MM.1S (cell line): ENCODE data around the gene GFER.

Source experiments
- DNase-seq: peaks from one replicate; pipeline ENCODE4 v3.0.0-alpha.2; 2015
- H2AFZ ChIP-seq: fragments of 300-600 bp; sonication (generic); 2 replicates; pipeline ENCODE4 v1.6.0; 2016; ENCODE audit warnings: antibody characterized with exemption, low read length
- H3F3A ChIP-seq: fragments of 300-600 bp; sonication (generic); 2 replicates; pipeline ENCODE4 v1.6.1; 2016; ENCODE audit warnings: mild to moderate bottlenecking, antibody characterized with exemption, low read length, moderate library complexity, mixed read lengths; ENCODE audit not compliant: insufficient read depth
- H3K27ac ChIP-seq: fragments of 300-600 bp; sonication (generic); 2 replicates; pipeline ENCODE4 v1.5.1; 2016; ENCODE audit warnings: mild to moderate bottlenecking, low read length
- H3K27me3 ChIP-seq: fragments of 300-600 bp; sonication (generic); replicated peaks from 2 replicates; pipeline ENCODE4 v1.6.0; 2016; ENCODE audit warnings: low read length; ENCODE audit not compliant: insufficient read depth
- H3K36me3 ChIP-seq: fragments of 300-600 bp; sonication (generic); replicated peaks from 2 replicates; pipeline ENCODE4 v1.6.1; 2016; ENCODE audit warnings: mild to moderate bottlenecking, low read length, mixed read lengths; ENCODE audit not compliant: insufficient read depth
- H3K4me1 ChIP-seq: fragments of 300-600 bp; sonication (generic); 2 replicates; pipeline ENCODE4 v1.6.1; 2016; ENCODE audit warnings: low read length, mixed read lengths
- H3K4me2 ChIP-seq: fragments of 300-600 bp; sonication (generic); 2 replicates; pipeline ENCODE4 v1.6.0; 2016; ENCODE audit warnings: low read depth, low read length
- H3K4me3 ChIP-seq: fragments of 300-600 bp; sonication (generic); 2 replicates; pipeline ENCODE4 v1.5.1; 2016; ENCODE audit warnings: low read length, mixed read lengths
- H3K79me2 ChIP-seq: fragments of 300-600 bp; sonication (generic); 2 replicates; pipeline ENCODE4 v1.6.1; 2016; ENCODE audit warnings: mixed run types, low read length, mixed read lengths
- H3K9ac ChIP-seq: fragments of 300-600 bp; sonication (generic); 2 replicates; pipeline ENCODE4 v1.6.1; 2016; ENCODE audit warnings: low read length, mixed read lengths
- H3K9me2 ChIP-seq: fragments of 300-600 bp; sonication (generic); replicated peaks from 2 replicates; pipeline ENCODE4 v1.6.1; 2016; ENCODE audit warnings: mild to moderate bottlenecking, low read length, mixed read lengths; ENCODE audit not compliant: insufficient read depth
- H3K9me3 ChIP-seq: fragments of 300-600 bp; sonication (generic); replicated peaks from 2 replicates; pipeline ENCODE4 v1.6.1; 2016; ENCODE audit warnings: mild to moderate bottlenecking, low read length, mixed read lengths; ENCODE audit not compliant: insufficient read depth
- H4K20me1 ChIP-seq: fragments of 300-600 bp; sonication (generic); 2 replicates; pipeline ENCODE4 v1.6.1; 2016; ENCODE audit warnings: mild to moderate bottlenecking, low read length, moderate library complexity, mixed read lengths; ENCODE audit not compliant: insufficient read depth
- EZH2 ChIP-seq: fragments of 300-600 bp; sonication (generic); optimal IDR thresholded peaks from 2 replicates; pipeline ENCODE3; 2017; ENCODE audit warnings: low read depth, mild to moderate bottlenecking, antibody characterized with exemption, low read length, mixed read lengths
- EZH2phosphoT487 ChIP-seq: fragments of 300-600 bp; sonication (generic); IDR thresholded peaks from 2 replicates; pipeline ENCODE4 v1.6.1; 2018; ENCODE audit warnings: antibody characterized with exemption, low read length
- TF ChIP-seq, protein P1 (sequence below): fragments of 300-600 bp; sonication (generic); IDR thresholded peaks from 2 replicates; pipeline ENCODE4 v1.5.1; 2016; ENCODE audit warnings: antibody characterized with exemption, low read length, mixed read lengths

GFER gene

DNA sequence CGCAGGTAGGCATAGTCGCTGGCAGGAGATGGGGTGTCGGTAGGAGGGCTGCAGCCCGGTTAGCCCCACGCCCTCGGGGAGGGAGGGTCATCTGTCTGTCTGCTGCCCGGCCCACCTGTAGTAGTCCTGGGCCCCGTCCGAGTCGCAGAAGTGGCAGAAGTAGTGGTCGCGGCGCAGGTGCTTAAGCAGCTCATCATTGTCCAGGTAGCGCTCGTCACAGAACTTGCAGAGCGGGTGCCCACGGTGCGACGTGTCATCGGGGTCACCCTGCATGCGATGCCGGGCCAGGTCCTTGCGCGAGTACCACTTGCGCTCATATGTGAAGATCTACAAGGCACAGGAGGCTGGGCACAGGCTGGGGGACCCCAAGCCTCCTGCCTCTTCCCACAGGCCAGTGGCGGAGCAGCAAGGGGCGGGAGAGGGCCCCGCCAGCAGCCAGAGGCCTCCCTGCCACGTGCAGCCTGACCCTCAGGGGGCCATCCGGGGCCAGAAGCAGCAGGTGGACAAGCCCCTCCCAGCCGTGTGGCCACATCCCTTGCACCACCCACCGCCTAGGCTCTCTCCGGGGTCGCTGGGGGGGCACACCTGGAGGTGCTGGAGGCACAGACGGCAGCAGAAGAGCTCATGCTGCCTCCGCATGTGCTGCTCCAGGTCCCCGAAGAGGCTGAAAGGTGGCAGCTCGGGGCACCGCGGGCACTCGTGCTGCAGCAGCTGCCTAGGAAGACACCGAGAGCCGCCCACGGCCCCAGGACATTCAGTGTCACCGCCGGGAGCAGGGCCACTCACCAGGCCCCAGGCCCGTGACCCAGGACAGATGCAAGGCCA lies 18.6 kb downstream of the GFER start:
- no peak for TF ChIP-seq EZH2
- TF ChIP-seq, protein P1, sequence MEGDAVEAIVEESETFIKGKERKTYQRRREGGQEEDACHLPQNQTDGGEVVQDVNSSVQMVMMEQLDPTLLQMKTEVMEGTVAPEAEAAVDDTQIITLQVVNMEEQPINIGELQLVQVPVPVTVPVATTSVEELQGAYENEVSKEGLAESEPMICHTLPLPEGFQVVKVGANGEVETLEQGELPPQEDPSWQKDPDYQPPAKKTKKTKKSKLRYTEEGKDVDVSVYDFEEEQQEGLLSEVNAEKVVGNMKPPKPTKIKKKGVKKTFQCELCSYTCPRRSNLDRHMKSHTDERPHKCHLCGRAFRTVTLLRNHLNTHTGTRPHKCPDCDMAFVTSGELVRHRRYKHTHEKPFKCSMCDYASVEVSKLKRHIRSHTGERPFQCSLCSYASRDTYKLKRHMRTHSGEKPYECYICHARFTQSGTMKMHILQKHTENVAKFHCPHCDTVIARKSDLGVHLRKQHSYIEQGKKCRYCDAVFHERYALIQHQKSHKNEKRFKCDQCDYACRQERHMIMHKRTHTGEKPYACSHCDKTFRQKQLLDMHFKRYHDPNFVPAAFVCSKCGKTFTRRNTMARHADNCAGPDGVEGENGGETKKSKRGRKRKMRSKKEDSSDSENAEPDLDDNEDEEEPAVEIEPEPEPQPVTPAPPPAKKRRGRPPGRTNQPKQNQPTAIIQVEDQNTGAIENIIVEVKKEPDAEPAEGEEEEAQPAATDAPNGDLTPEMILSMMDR = no peak
- TF ChIP-seq EZH2phosphoT487 = no peak
- peaks cover 49% of the 10 kb centered on the region for H3K79me2 ChIP-seq
- no peak overlapping the region for H3K4me2 ChIP-seq
- no peak overlapping the region for H3K27ac ChIP-seq
- H3K9me2 ChIP-seq = no peaks in the 10 kb centered on the region
- H3K4me1 ChIP-seq = peaks cover 5% of the 10 kb centered on the region; the same call in 1 of the 2 replicates
- H3K9ac ChIP-seq = no peak overlapping the region
- no peaks in the 10 kb centered on the region for H3F3A ChIP-seq
- H2AFZ ChIP-seq = no peak overlapping the region
- DNase-seq = no peak
- peaks cover 2% of the 10 kb centered on the region; the same call in 1 of the 2 replicates for H4K20me1 ChIP-seq
- H3K36me3 ChIP-seq = no peaks in the 10 kb centered on the region
- H3K4me3 ChIP-seq = no peak overlapping the region
- no peaks in the 10 kb centered on the region for H3K9me3 ChIP-seq
- H3K27me3 ChIP-seq = no peaks in the 10 kb centered on the region

DNA sequence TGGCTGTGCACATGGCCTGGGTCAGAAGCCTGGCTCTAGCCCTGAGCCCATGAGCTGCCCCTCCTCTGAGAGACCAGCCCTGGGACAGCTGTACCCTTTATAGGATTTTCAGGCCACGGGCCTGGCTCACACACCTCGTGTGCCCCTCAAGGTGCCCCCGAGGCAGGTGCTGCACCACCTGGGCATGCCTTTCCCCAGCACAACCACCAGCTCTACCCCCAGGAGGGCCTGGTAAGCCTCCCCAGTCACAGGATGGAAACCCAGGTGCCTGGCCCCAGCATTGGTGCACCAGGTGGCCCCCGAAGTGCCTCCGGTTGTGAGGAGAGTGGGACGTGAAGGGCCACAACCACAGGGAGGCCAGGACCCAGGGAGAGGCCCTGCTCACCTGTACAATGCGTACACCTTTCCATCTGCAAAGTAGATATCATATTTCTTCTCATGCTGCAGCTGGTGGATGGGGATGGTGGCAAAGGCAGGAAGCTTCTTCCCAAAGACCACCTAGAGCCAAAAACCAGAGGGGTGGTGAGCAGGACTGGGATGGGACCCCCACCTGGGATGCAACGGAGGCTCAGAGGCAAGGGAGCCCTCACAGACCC lies 19.3 kb downstream of the GFER start:
- Histone ChIP-seq H4K20me1 (peaks cover 6% of the 10 kb centered on the region; the same call in 1 of the 2 replicates), H3K36me3 (no peaks in the 10 kb centered on the region), H2AFZ (no peak overlapping the region), H3K9ac (no peak overlapping the region), H3K27me3 (no peaks in the 10 kb centered on the region), H3K4me1 (peaks cover 12% of the 10 kb centered on the region; the same call in 1 of the 2 replicates), H3K4me3 (no peak overlapping the region), H3K4me2 (no peak overlapping the region), H3K27ac (no peak overlapping the region), H3K9me3 (no peaks in the 10 kb centered on the region), H3K79me2 (peaks cover 56% of the 10 kb centered on the region), H3F3A (no peaks in the 10 kb centered on the region), H3K9me2 (no peaks in the 10 kb centered on the region)
- no peak for DNase-seq
- TF ChIP-seq, protein P1 = no peak
- TF ChIP-seq EZH2phosphoT487 = no peak
- TF ChIP-seq EZH2 = no peak

DNA sequence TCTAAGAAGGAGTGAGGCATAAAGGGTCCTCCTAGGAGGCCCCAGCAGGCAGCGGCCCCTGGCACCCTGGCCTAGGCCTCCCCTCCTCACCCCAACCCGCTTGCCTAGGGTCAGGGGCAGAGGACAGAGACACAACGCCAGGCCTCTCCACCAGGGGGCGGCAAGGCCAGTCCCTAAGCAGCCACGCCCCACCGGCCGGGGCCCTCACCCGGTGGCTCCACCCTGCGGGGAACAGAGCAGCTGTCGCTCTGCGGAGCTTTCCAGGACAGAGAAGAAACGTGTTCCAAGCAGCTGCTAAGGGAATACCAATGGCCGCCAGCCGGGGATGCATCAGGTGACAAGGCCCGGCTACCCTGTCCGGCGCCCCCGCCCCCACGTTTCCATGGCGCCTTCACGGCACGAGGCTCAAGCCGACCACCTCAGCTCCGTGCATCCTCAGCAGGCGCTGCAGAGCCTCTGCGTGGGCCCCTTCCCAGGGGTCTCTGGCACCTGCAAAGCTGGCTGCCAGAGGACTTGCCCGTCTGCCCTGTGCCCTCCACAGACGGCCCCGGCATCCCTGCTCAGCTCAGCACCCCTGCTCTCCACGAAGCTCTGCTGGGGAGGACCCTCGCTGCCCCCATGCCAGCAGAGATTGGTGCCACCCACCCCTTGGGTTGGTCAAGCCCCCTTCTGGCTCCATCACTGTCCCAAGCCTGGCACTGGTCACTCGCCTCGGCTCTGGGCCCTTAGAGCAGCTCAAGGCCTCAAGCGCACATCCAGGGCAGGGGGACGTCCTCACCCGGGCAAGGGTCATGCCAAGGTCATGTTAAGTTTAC lies 20.0 kb downstream of the GFER start:
- H2AFZ ChIP-seq = no peak overlapping the region
- H3K9ac ChIP-seq = no peak overlapping the region
- no peaks in the 10 kb centered on the region for H3K9me3 ChIP-seq
- H3F3A ChIP-seq = no peaks in the 10 kb centered on the region
- peak; percentile 85 for DNase-seq
- H3K4me2 ChIP-seq = no peak overlapping the region
- H3K27ac ChIP-seq = no peak overlapping the region
- peaks cover 63% of the 10 kb centered on the region for H3K79me2 ChIP-seq
- peaks cover 14% of the 10 kb centered on the region; the same call in 1 of the 2 replicates for H3K4me1 ChIP-seq
- H3K27me3 ChIP-seq = no peaks in the 10 kb centered on the region
- no peaks in the 10 kb centered on the region for H3K9me2 ChIP-seq
- H3K36me3 ChIP-seq = no peaks in the 10 kb centered on the region
- no peak overlapping the region for H3K4me3 ChIP-seq
- TF ChIP-seq, protein P1 = peak; percentile 91
- TF ChIP-seq EZH2 = no peak
- peaks cover 6% of the 10 kb centered on the region; the same call in 1 of the 2 replicates for H4K20me1 ChIP-seq
